ENCODE measurements around the gene ZNF543.
"Not testable (repeated sequence)": the region's sequence is repeated elsewhere in the genome, so short reads cannot be mapped to it uniquely, and the experiment has no call there.

Gene ZNF543

GRCh38 chr19:57321751-57322150 lies 1.5 kb downstream of the ZNF543 start:
- no peak for FAIRE-seq

- FAIRE-seq: no peak
These were observed 4.7 kb downstream of the ZNF543 start for GRCh38 chr19:57324992-57325391.

GRCh38 chr19:57327993-57328392 lies 7.7 kb downstream of the ZNF543 start:
- no peak for FAIRE-seq

- FAIRE-seq: no peak
These were observed 13.9 kb downstream of the ZNF543 start for GRCh38 chr19:57334191-57334590.

- no peak for FAIRE-seq
These were observed 18.6 kb downstream of the ZNF543 start for GRCh38 chr19:57338877-57339276.

GRCh38 chr19:57342582-57342981 lies 22.3 kb downstream of the ZNF543 start:
- FAIRE-seq: no peak

- FAIRE-seq: no peak
These were observed 27.9 kb downstream of the ZNF543 start for GRCh38 chr19:57348136-57348535.

- peak; percentile 98 for FAIRE-seq
These were observed 30.9 kb downstream of the ZNF543 start, which contains the start of gene ZNF304 for GRCh38 chr19:57350877-57351805. ZNF304 (plus strand) TSS chr19:57351271; CDS start chr19:57351665, 394 bp downstream.

- FAIRE-seq: no peak
These were observed 31.6 kb downstream of the ZNF543 start for GRCh38 chr19:57351867-57352266.

GRCh38 chr19:57355916-57356315 lies 35.6 kb downstream of the ZNF543 start:
- FAIRE-seq: no peak

- no peak for FAIRE-seq
These were observed 37.1 kb downstream of the ZNF543 start for GRCh38 chr19:57357406-57357805.

GRCh38 chr19:57359300-57359699 lies 39.0 kb downstream of the ZNF543 start:
- FAIRE-seq: no peak

GRCh38 chr19:57362419-57362818 lies 42.1 kb downstream of the ZNF543 start:
- FAIRE-seq: no peak

- peak; percentile 99 for FAIRE-seq
These were observed 42.9 kb downstream of the ZNF543 start, which contains the start of the genes TRAPPC2B and ZNF547 for GRCh38 chr19:57362997-57363687. TRAPPC2B (plus strand) TSS chr19:57363551; CDS start chr19:57364834, 1,283 bp downstream. ZNF547 (plus strand) TSS chr19:57363551; CDS start chr19:57368556, 5,005 bp downstream.

GRCh38 chr19:57363688-57364181 lies 43.5 kb downstream of the ZNF543 start:
- no peak for FAIRE-seq

- FAIRE-seq: no peak
These were observed 46.5 kb downstream of the ZNF543 start for GRCh38 chr19:57366776-57367175.

GRCh38 chr19:57374179-57374578 lies 53.9 kb downstream of the ZNF543 start:
- no peak for FAIRE-seq

GRCh38 chr19:57374647-57375046 lies 54.4 kb downstream of the ZNF543 start:
- FAIRE-seq: not testable (repeated sequence)

- FAIRE-seq: no peak
These were observed 55.9 kb downstream of the ZNF543 start for GRCh38 chr19:57376151-57376550.

- FAIRE-seq: no peak
These were observed 57.4 kb downstream of the ZNF543 start for GRCh38 chr19:57377498-57378146.

Data from A204.1 (cell line).